Type B pancreatic cell (in vitro differentiated cells): ENCODE data around the gene IRF2BP1. TPM values are rescaled to one million over a fixed set of nuclear protein-coding genes. Genes with fewer than 3 reads are reported as not detected.
"Not testable (repeated sequence)": the region's sequence is repeated elsewhere in the genome, so short reads cannot be mapped to it uniquely, and the experiment has no call there.

Source experiments
- DNase-seq: peaks from one replicate; pipeline ENCODE4 v3.0.0; 2021; ENCODE audit warnings: mixed read lengths; ENCODE audit not compliant: unreplicated experiment; ENCODE audit errors: extremely low spot score
- H3K27ac Mint-ChIP-seq: 2 replicates; pipeline ENCODE4 v1.8.0; 2021; ENCODE audit warnings: mild to moderate bottlenecking, mixed read lengths
- H3K27me3 Mint-ChIP-seq: 2 replicates; pipeline ENCODE4 v1.8.0; 2021; ENCODE audit warnings: mixed read lengths
- H3K36me3 Mint-ChIP-seq: 2 replicates; pipeline ENCODE4 v1.8.0; 2021; ENCODE audit warnings: mixed read lengths
- H3K4me1 Mint-ChIP-seq: one replicate; pipeline ENCODE4 v1.8.0; 2021; ENCODE audit warnings: mixed read lengths; ENCODE audit not compliant: unreplicated experiment
- H3K4me3 Mint-ChIP-seq: 2 replicates; pipeline ENCODE4 v1.8.0; 2021; ENCODE audit warnings: mild to moderate bottlenecking, mixed read lengths
- H3K9me3 Mint-ChIP-seq: 2 replicates; pipeline ENCODE4 v1.8.0; 2021; ENCODE audit warnings: mixed read lengths
- CTCF ChIP-seq: fragments of 200-600 bp; sonication (generic); conservative IDR thresholded peaks from 2 replicates; pipeline ENCODE4 v1.5.0; 2021; ENCODE audit warnings: antibody characterized with exemption, mild to moderate bottlenecking
- total RNA-seq: library from RNA; stranded (reverse); gene quantifications from 2 replicates; pipeline ENCODE4 v1.2.1, GENCODE V29; 2021; ENCODE audit warnings: low replicate concordance

IRF2BP1 gene
- total RNA-seq, 1 donor from 2014 or later, result 32.2 TPM

- Mint-ChIP-seq H3K27me3 (peaks cover 8% of the 10 kb centered on the region), H3K4me3 (peak overlapping the region; percentile 65), H3K4me1 (peaks cover 6% of the 10 kb centered on the region), H3K36me3 (peaks cover 16% of the 10 kb centered on the region), H3K27ac (no peak overlapping the region), H3K9me3 (no peaks in the 10 kb centered on the region)
- no peak for DNase-seq
- TF ChIP-seq CTCF, result no peak
Observed at GRCh38 chr19:45901432-45901911, 15.5 kb upstream of the IRF2BP1 start.

GRCh38 chr19:45900738-45901431 lies 14.9 kb upstream of the IRF2BP1 start:
- TF ChIP-seq CTCF, result no peak
- H3K27ac Mint-ChIP-seq, result no peak overlapping the region
- DNase-seq, result no peak
- H3K27me3 Mint-ChIP-seq, result peaks cover 7% of the 10 kb centered on the region
- H3K9me3 Mint-ChIP-seq, result no peaks in the 10 kb centered on the region
- peak overlapping the region; percentile 74 for H3K4me3 Mint-ChIP-seq
- peaks cover 6% of the 10 kb centered on the region for H3K4me1 Mint-ChIP-seq
- H3K36me3 Mint-ChIP-seq, result peaks cover 16% of the 10 kb centered on the region

GRCh38 chr19:45899919-45900589 lies 14.1 kb upstream of the IRF2BP1 start:
- Mint-ChIP-seq H3K4me1 (peaks cover 6% of the 10 kb centered on the region), H3K36me3 (peaks cover 23% of the 10 kb centered on the region), H3K27ac (no peak overlapping the region), H3K27me3 (peaks cover 7% of the 10 kb centered on the region), H3K9me3 (no peaks in the 10 kb centered on the region), H3K4me3 (peak overlapping the region; percentile 12)
- TF ChIP-seq CTCF, result no peak
- no peak for DNase-seq

- Mint-ChIP-seq H3K27ac (no peak overlapping the region), H3K4me1 (peaks cover 6% of the 10 kb centered on the region), H3K4me3 (no peak overlapping the region), H3K9me3 (no peaks in the 10 kb centered on the region), H3K27me3 (peaks cover 7% of the 10 kb centered on the region), H3K36me3 (peaks cover 25% of the 10 kb centered on the region)
- no peak for TF ChIP-seq CTCF
- no peak for DNase-seq
Observed at GRCh38 chr19:45899253-45899652, 13.3 kb upstream of the IRF2BP1 start.

GRCh38 chr19:45897261-45897812 lies 11.4 kb upstream of the IRF2BP1 start:
- Mint-ChIP-seq H3K36me3 (peaks cover 25% of the 10 kb centered on the region), H3K4me1 (peaks cover 6% of the 10 kb centered on the region), H3K9me3 (no peaks in the 10 kb centered on the region), H3K4me3 (no peak overlapping the region), H3K27ac (no peak overlapping the region), H3K27me3 (peaks cover 7% of the 10 kb centered on the region)
- TF ChIP-seq CTCF, result no peak
- DNase-seq, result no peak

GRCh38 chr19:45895983-45896599 lies 10.2 kb upstream of the IRF2BP1 start:
- H3K4me1 Mint-ChIP-seq, H3K27me3 Mint-ChIP-seq, H3K4me3 Mint-ChIP-seq, H3K27ac Mint-ChIP-seq, DNase-seq, H3K9me3 Mint-ChIP-seq: not testable (repeated sequence)
- peaks cover 25% of the 10 kb centered on the region for H3K36me3 Mint-ChIP-seq
